Stimulated activated CD4-positive, alpha-beta T cell treated with anti-CD3 and anti-CD28 coated beads, Interleukin-1b, Interleukin-23, amount 100 ng/mL, for 48 hours (primary cell): ENCODE data around the gene SRCIN1.
"Not testable (repeated sequence)": the region's sequence is repeated elsewhere in the genome, so short reads cannot be mapped to it uniquely, and the experiment has no call there.

ENCODE experiments used
- DNase-seq: peaks from one replicate; pipeline ENCODE4 v3.0.0-alpha.2; 2020

The SRCIN1 gene, protein sequence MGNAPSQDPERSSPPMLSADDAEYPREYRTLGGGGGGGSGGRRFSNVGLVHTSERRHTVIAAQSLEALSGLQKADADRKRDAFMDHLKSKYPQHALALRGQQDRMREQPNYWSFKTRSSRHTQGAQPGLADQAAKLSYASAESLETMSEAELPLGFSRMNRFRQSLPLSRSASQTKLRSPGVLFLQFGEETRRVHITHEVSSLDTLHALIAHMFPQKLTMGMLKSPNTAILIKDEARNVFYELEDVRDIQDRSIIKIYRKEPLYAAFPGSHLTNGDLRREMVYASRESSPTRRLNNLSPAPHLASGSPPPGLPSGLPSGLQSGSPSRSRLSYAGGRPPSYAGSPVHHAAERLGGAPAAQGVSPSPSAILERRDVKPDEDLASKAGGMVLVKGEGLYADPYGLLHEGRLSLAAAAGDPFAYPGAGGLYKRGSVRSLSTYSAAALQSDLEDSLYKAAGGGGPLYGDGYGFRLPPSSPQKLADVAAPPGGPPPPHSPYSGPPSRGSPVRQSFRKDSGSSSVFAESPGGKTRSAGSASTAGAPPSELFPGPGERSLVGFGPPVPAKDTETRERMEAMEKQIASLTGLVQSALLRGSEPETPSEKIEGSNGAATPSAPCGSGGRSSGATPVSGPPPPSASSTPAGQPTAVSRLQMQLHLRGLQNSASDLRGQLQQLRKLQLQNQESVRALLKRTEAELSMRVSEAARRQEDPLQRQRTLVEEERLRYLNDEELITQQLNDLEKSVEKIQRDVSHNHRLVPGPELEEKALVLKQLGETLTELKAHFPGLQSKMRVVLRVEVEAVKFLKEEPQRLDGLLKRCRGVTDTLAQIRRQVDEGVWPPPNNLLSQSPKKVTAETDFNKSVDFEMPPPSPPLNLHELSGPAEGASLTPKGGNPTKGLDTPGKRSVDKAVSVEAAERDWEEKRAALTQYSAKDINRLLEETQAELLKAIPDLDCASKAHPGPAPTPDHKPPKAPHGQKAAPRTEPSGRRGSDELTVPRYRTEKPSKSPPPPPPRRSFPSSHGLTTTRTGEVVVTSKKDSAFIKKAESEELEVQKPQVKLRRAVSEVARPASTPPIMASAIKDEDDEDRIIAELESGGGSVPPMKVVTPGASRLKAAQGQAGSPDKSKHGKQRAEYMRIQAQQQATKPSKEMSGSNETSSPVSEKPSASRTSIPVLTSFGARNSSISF

DNA sequence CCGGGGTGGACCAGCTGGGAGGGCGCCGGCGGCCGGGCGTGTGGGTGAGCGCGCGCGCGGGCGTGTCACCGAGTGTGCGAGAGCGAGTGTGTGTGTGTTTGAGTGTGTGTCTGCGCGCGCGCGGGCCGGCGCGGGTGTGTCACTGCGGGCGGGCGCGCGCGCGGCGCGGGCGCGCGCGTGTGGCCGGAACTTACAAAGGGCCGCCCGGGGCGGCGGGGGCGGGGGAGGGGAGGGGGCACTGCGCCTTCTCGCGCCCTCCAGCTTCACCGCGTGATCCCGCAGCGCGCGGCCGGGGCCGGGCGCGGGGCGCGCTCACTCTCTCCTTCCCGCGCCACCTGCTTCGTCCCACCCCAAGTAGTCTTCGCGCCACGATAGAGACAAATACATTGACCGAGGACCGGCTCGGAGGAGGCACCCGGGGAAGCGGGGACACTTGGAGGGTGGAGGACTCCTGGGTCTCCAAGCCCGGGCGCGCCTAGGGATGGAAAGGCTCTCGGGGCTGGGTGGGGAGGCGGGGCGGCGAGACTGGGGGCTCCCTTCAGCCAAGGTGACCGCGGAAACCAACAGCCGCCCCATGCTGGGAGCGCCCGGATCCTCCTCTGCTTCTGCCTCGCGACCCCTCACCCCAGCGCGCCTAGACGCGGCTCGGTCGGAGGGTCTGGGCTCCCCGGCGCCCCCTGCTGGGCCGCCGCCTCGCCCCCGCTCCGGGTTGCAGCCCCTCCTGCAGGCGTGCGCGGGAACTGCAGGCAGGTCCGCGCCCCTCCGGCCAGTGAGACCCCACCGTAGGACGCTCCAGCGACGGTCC lies at the start of gene SRCIN1:
Gene SRCIN1, minus strand, starts transcription at position 112 of the 805 bp plus-strand sequence. CDS start 247 bp downstream, outside the sequence.
- DNase-seq, result peak; percentile 49

DNA sequence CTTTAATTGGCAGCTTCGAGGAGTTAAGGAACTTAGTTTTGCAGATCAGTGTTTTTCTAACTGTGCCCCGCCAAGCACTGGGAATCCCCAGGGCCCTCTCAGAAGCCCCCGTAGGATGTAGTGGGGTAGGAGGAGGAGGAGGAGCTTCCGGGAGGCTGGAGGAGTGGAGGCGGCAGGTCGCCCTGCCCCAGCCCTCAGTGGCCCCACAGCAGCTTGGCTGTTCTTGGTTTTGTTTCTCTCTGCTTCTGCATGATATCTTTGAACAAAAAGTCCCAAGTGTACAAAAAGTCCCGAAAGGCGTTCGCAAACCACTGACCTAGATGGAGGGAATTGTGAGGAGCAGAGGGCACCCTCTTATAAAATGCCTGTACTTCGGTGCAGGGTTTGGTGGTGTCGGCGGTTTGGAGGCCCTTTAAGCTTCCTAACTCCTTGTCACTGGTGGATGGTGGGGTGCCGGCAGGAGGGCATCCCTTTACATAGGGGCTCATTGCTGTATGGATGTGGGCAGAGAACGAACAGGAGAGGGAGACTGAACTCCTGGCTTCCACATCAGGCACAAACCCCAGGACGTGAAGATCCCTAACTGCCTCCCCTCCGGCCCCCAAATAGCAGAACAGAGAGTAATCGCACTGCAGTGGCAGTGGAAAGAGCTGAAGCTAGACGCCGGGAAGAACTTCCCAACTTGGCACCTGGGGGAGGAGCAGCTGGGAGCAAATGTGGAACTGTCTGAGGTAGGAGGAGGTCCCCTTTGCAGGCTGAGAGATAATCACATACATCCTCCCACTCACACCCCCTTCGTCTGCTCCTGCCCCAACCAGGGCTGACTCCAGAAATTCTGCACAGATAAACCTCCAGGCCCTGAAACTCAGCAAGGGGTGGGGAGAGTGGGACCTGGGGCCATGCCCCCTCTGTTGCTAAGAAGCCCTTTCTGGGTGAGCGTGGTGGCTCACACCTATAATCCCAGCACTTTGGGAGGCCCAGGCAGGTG lies 49.0 kb upstream of the SRCIN1 start:
- DNase-seq, result no peak

DNA sequence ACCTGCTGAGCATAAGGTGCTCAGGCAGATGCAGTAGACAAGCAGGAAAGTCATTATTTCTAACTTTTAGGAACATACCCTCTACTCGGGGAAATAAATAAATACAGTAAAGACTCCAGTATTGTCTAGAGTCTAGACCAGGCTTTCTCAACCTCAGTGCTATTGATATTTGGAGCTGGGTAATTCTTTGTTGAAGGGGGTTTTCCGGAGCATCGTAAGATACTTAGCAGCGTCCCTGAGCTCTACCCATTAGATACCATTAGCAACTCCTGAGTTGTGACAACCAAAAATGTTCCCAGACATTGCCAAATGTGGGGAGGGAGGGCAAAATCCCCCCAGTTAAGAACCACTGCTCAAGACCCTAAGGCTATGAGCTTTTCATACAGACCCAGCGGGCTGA lies 47.9 kb upstream of the SRCIN1 start:
- DNase-seq, result no peak

DNA sequence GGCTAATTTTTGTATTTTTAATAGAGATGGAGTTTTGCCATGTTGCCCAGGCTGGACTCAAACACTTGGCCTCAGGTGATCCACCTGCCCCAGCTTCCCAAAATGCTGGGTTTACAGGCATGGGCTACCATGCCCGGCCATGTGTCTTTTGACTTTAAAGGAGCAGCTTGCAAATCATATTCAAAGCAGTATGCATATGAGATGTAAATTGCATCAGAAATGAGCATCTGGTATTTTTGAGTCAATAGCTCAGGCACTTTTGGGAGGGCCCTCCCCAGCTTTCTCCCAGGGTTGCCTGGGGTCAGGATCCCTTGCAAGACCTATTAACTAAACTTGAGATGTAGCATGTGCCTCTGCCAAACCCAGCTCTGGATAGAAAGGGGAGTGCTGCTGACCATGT lies 47.5 kb upstream of the SRCIN1 start:
- no peak for DNase-seq

DNA sequence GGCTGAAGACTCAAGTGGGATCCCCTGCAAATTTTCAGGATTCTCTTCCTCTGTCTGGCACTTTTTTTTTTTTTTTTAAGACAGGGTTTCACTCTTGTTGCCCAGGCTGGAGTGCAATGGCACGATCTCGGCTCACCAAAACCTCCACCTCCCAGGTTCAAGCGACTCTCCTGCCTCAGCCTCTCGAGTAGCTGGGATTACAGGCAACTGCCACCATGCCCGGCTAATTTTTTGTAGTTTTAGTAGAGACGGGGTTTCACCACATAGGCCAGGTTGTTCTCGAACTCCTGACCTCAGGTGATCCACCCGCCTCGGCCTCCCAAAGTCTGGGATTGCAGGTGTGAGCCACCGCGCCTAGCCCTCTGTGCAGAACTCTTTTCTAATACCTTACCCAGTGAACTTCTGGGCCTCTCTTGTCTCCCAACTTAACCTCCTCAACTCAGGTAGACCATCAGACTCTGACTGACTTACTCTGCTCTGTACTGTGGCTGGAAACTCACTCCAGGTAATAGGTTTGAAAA lies 45.0 kb upstream of the SRCIN1 start:
- not testable (repeated sequence) for DNase-seq

DNA sequence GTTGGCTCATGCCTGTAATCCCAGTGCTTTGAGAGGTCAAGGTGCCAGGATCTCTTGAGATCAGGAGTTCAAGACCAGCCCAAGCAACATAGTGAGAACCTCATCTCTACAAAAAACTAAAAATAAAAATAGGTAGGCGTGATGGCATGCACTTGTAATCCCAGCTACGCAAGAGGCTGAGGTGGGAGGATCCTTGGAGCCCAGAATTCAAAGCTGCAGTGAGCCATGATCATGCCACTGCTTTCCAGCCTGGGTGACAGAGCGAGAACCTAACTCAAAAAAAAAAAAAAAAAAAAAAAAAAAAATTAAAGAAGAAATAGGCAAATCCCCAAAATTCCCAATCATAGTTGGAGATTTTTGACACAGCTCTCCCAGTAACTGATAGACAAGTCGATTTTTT lies 32.2 kb upstream of the SRCIN1 start:
- DNase-seq, result no peak

DNA sequence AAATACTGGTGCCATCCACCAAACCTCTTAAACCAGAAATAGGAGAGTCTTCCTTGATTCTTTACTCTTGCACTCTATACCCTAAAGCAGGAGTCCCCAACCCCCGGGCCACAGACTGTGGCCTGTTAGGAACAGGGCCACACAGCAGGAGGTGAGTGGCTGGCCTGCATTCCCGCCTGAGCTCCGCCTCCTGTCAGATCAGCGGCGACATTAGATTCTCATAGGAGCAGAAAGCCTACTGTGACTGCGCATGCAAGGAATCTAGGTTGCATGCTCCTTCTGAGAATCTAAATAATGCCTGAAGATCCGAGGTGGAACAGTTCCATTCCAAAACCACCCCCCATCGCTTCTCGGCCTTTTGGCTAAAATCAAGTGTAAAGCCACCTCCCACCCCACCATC lies 30.3 kb upstream of the SRCIN1 start:
- no peak for DNase-seq

DNA sequence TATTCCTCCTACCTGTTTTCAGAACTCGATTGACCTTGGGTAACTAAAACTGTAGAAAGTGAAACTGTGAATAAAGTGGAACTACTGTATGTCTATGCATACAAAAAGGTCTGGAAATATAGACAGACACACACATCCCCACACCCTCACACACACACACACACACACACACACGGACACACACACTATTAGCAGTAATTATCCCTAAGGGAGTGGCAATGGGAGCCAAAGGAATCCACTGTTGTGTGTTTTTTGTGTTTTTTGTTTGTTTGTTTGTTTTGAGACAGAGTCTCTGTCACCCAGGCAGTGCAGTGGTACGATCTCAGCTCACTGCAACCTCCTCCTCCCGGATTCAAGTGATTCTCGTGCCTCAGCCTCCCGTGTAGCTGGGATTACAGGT lies 26.6 kb upstream of the SRCIN1 start:
- DNase-seq, result no peak

DNA sequence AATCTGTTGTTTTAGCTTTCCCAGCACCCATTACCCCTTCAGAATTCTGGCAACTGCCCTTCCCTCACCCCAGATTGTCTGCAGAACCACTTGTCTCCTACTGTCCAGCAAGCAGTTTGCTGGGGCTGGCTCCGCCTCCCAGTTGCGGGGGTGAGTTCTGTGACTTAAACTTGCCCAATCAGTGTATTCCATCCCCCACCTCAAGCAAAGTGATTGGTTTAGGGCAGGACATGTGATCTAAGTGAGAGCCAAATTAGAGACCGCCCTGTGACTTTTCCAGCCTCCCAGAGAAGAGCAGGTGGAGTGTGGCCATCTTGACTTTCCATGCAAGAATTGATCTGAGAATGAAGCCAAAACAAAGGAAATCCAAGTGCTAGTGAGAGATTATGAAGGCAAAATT lies 22.7 kb upstream of the SRCIN1 start:
- DNase-seq, result no peak

DNA sequence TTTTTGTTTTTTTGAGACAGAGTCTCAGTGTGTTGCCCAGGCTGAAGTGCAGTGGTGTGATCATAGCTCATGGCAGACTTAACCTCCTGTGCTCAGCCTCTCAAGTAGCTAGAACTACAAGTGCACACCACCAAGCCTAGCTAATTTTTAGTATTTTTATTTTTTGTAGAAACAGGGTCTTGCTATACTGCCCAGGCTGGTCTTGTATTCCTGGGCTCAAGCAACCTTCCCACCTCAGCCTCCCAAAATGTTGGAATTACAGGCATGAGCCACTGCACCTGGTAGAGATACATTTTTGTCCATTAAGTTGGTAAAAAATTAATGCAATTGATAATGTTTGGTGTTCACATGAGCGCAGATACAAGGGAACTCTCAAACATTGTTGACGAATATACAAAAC lies 22.2 kb upstream of the SRCIN1 start:
- DNase-seq, result no peak

DNA sequence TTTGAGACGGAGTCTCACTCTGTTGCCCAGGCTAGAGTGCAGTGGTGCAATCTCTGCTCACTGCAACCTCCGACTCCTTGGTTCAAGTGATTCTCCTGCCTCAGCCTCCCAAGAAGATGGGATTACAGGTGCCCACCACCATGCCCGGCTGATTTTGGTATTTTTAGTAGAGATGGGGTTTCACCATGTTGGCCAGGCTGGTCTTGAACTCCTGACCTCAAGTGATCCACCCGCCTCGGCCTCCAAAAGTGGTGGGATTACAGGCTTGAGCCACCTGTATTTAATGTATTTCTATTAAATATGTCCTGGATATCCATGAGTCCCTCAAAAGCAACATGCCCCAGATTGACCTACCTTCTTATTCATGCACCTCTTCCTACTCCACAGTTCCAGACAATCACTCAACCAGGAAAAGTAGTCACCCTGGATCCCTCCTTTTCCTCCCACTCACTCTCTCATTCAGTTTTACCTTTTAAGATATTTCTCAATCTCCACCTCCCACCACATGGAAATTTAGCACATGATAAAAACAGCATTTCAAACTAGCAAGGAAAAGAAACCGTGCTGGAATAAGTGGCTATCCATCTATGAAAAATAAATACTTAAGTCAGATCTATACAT lies 21.0 kb upstream of the SRCIN1 start:
- DNase-seq, result not testable (repeated sequence)

DNA sequence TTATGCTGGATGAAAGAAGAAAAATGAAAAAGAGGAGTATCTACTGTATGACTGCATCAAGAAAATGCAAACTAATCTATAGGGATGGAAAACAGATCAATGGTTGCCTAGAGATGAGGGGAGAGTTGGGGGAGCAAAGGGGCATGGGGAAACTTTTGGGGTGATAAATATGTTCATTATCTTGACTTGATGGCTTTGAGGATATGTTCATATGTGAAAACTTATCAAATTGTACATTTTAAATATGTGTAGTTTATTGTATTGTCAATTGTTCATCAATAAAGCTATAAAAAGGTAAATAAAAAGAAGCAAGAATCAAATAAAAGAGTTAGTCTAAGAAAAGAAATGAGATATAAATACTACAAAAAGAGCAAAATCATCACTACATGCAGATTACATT lies 19.7 kb upstream of the SRCIN1 start:
- DNase-seq, result no peak

DNA sequence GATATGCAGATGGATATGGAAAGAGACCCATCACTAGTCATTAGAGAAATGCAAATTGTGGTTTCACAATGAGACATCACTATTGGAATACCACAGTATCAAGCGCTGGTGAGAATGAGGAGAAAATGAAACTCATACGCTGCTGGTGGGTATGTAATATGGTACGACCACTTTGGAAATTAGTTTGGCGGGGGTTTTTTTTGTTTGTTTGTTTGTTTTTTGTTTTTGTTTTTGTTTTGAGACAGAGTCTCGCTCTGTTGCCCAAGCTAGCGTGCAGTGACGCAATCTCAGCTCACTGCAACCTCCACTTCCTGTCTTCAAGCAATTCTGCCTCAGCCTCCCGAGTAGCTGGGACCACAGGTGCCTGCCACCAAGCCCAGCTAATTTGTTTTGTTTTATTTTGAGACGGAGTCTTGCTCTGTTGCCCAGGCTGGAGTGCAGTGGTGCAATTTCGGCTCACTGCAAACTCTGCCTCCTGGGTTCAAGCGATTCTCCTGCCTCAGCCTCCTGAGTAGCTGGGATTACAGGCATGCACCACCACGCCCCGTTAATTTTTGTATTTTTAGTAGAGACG lies 19.1 kb upstream of the SRCIN1 start:
- DNase-seq, result not testable (repeated sequence)

DNA sequence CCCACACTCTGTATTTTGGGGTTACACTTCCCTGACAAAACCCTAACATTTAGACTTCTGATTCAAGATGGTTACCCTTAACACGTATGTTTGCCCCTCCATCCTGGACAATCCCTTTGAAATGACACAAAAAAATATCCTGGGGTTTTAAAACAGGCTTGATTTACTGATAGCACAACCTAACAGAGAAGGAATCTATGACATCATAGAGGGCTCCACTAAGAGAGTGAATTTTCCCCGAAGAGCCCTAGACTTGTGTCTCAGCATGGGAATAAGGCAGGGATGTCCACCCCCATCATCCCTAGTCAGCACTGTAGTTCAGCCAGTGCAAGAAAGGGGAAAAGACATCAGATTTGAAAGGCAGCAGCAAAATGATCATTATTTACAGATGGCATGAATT lies 15.8 kb upstream of the SRCIN1 start:
- DNase-seq, result no peak

DNA sequence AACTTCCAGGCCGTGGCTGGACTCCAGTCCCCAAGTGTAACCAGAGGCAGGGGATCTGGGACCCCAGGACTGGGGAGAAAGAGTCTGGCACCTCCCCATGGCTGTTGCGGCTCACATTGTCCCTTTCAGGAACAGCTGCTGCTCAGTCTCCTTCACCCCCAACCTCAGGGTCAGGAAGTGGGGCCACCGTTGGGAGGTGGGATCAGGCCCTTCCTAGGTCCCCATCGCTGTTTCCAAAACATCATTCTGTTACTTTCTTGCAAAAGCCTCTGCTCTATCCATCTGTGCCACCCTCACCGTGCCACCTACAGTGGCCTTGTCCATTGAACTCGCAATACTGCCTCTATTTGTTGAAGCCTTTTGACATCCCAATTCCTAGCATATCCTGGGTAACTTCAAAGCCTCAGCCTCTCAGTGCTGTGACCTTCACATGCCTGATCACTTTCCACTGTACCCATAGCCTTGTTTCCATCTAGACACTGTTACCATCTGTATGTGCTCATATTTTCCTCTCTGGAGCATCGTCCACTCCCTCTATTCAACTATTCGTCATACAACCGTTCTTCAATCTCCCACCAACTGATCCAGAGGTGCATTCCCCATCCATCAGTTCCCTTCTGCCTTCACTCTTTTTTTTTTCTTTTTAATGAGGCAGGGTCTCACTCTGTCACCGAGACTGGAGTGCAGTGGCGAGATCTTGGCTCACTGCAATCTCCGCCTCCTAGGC lies 15.0 kb upstream of the SRCIN1 start:
- no peak for DNase-seq

DNA sequence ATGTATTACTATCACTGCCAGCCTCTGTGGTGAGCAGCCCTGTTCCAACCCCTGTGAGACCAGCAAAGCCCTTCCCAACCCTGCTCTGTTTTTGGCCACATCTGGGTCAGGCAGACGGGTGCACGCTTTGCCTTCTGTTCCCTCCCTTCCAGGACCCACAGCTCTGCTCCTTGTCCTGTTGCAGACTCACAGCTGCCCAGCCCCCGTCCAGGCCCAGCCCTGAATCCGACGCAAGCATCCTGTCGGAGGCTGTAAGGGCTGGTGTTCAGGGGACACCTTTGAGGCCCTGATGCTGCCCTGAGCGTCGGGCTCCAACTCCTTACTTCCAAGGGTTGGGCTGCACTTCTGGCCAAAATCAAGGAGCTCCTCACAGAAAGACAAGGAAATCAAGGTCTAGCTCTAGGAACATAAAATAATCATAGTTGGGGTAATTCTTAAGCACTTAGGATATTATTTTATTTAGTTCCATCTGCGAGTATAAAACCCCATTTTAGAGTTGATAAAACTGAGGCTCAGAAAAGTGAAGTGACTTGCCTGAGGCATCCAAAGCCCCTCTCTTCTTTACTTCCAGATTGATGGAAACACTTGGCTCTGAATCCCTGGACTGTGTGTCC lies 14.3 kb upstream of the SRCIN1 start:
- DNase-seq, result no peak

DNA sequence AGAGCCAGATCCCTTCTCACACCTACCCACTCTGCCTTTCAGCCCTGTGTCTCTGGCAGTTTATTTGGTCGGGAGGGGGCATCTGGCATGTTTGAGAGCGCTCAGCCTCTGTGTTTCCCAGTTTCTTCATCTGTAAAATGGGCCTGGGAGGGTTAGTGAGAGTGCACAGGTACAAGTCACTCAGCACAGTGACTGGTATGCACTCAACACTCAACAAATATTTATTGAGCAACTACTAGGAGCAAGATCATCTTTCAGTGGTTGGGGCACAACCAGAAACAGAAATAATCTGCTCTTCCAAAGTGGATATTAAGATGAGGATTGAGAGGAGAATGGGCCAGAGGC lies 13.7 kb upstream of the SRCIN1 start:
- DNase-seq, result no peak

DNA sequence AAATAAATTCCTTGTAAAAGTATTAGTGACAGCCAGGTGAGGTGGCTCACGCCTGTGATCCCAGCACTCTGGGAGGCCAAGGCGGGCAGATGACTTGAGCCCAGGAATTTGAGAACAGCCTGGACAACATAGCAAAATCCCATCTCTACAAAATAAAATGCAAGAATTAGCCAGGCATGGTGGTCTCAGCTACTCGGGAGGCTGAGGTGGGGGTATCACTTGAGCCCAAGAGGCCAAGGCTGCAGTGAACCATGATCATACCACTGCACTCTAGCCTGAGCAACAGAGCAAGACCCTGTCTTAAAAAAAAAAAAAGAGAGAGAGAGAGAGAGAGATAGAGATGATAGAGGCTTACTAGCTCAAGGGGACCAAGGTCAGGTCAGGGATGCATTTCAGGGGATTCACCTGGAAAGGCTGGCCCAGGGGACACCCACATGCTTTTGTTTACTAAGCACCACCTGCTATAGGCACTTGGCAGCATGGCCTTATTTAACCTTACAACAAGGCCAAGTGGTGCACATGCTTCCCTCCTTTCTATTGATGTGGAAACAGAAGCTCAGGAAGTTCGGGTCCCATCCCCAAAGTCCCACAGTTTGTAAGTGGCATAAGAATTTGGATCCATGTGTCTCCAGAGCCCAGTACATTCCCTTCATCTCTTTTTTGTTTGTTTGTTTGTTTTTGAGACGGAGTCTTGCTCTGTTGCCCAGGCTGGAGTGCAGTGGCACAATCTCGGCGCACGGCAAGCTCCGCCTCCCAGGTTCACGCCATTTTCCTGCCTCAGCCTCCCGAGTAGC lies 12.4 kb upstream of the SRCIN1 start:
- no peak for DNase-seq
